Right cardiac atrium (tissue), 5 donors: ENCODE results near the gene DENND2D. TPM values are rescaled to one million over a fixed set of nuclear protein-coding genes. Genes with fewer than 3 reads are reported as not detected.
A peak's percentile ranks its signal among the peaks of the same experiment; 100 is the strongest.

Experiments used
- ATAC-seq, 2 donors: fragments of 200-7000 bp; cut with Tn5 transposase; one replicate each; pipeline versions ENCODE4 v1.8.0 to v1.9.1; 2020; ENCODE audit warnings: moderate library complexity in 2 of 2, mild to moderate bottlenecking in 1 of 2
- DNase-seq, 3 donors: peaks; one replicate each; pipeline ENCODE4 v3.0.0-alpha.2; 2020
- H3K27ac ChIP-seq: one replicate; pipeline ENCODE4 v1.5.1; 2013; ENCODE audit warnings: mild to moderate bottlenecking, low read length, control low read depth, moderate library complexity
- H3K27me3 ChIP-seq: one replicate; pipeline ENCODE4 v1.6.1; 2013; ENCODE audit not compliant: control insufficient read depth, insufficient read depth
- H3K4me1 ChIP-seq: one replicate; pipeline ENCODE4 v1.6.1; 2013; ENCODE audit warnings: low read length; ENCODE audit not compliant: control insufficient read depth, insufficient read depth
- H3K4me3 ChIP-seq: one replicate; pipeline ENCODE4 v1.5.1; 2013; ENCODE audit warnings: low read length, control low read depth
- H3K9me3 ChIP-seq: one replicate; pipeline ENCODE4 v1.6.1; 2013; ENCODE audit warnings: low read length; ENCODE audit not compliant: control insufficient read depth
- WGBS: extraction: QIAGEN DNeasy Blood & Tissue Kit; methylation state at CpG from one replicate; pipeline ENCODE4 v1.1.7; 2013; 5-methylcytosine and 5-hydroxymethylcytosine counted together
- intact Hi-C, 4 donors: fragments of 100-400 bp; cut with DNase I; formaldehyde crosslinking; loops; one replicate each; pipeline versions ENCODE4 v1.11.0 to v1.14.0; 2022 to 2023
- polyA plus RNA-seq: library from polyadenylated mRNA; stranded (reverse); fragments of 200-250 nt; gene quantifications from one replicate; pipeline ENCODE4 v1.2.3, GENCODE V29; 2013
- total RNA-seq, 4 donors: library from RNA; stranded (reverse); fragmentation: NEBNext Ultra II Directional; extraction: Animal tissue kit (Norgen Biotek cat#: 25700); gene quantifications; one replicate each; pipeline ENCODE4 v1.2.1, GENCODE V29; 2021
- donor health status: healthy with polysubstance abuse.
- donor health status: DM: no; HTN: yes; CAD: no.
- donor health status: DM: no; HTN: no; CAD: no.
- donor health status: DM: no; HTN: yes; CAD: no; lungs with severe emphysema.
- donor health status: DM: yes; HTN: yes; CAD: no.

DENND2D gene
- total and polyA plus RNA-seq, 5 donors, result 2.1 to 4.5 (median 3.9) TPM

- WGBS, result 72% methylated on average over 4 of the region's 4 CpGs
- no peaks in the 10 kb centered on the region for H3K9me3 ChIP-seq
- intact Hi-C loops, result no loop called here
- H3K27me3 ChIP-seq, result no peaks in the 10 kb centered on the region
- H3K4me3 ChIP-seq, result no peak overlapping the region
- peaks cover 3% of the 10 kb centered on the region for H3K4me1 ChIP-seq
- no peak overlapping the region for H3K27ac ChIP-seq
- peak in 1 of 2 donors; percentile 65 for ATAC-seq
- no peak for DNase-seq
Observed at GRCh38 chr1:111163363-111163762, 37.1 kb downstream of the DENND2D start.

- Histone ChIP-seq H3K4me3 (no peak overlapping the region), H3K9me3 (no peaks in the 10 kb centered on the region), H3K27me3 (no peaks in the 10 kb centered on the region), H3K4me1 (peaks cover 3% of the 10 kb centered on the region), H3K27ac (no peak overlapping the region)
- 86% methylated on average over 2 of the region's 2 CpGs for WGBS
- DNase-seq, result no peak
- intact Hi-C loops, result no loop called here
- ATAC-seq, result no peak
Observed at GRCh38 chr1:111162488-111162880, 38.0 kb downstream of the DENND2D start.

- Histone ChIP-seq H3K27ac (no peak overlapping the region), H3K27me3 (no peaks in the 10 kb centered on the region), H3K4me3 (no peak overlapping the region), H3K4me1 (peaks cover 3% of the 10 kb centered on the region), H3K9me3 (no peaks in the 10 kb centered on the region)
- WGBS, result 10% methylated on average over 1 of the region's 1 CpG
- intact Hi-C loops, result no loop called here
- DNase-seq, result no peak
- no peak for ATAC-seq
Observed at GRCh38 chr1:111161843-111162487, 38.5 kb downstream of the DENND2D start.

- 98% methylated on average over 2 of the region's 2 CpGs for whole genome bisulfite sequencing
- Histone ChIP-seq H3K4me1 (peaks cover 3% of the 10 kb centered on the region), H3K27ac (no peak overlapping the region), H3K9me3 (no peaks in the 10 kb centered on the region), H3K4me3 (no peak overlapping the region), H3K27me3 (no peaks in the 10 kb centered on the region)
- no peak for DNase-seq
- intact Hi-C loops, result no loop called here
- ATAC-seq, result no peak
Observed at GRCh38 chr1:111157431-111157830, 43.0 kb downstream of the DENND2D start.

- no peak for ATAC-seq
- intact Hi-C loops, result no loop called here
Observed at GRCh38 chr1:111154021-111154999, 46.1 kb downstream of the DENND2D start.

GRCh38 chr1:111151838-111152237 is 48.6 kb downstream of the DENND2D start:
- intact Hi-C loops, result no loop called here
- Histone ChIP-seq H3K27me3 (no peaks in the 10 kb centered on the region), H3K4me1 (no peaks in the 10 kb centered on the region), H3K27ac (no peak overlapping the region), H3K9me3 (no peaks in the 10 kb centered on the region), H3K4me3 (no peak overlapping the region)
- DNase-seq (no peak), ATAC-seq (no peak)
- 63% methylated on average over 3 of the region's 3 CpGs for WGBS

More at GRCh38 chr1:111154021-111154999, 46.1 kb downstream of the DENND2D start:
- 97% methylated on average over 5 of the region's 5 CpGs for WGBS
- H3K9me3 ChIP-seq, result no peaks in the 10 kb centered on the region
- H3K4me1 ChIP-seq, result no peaks in the 10 kb centered on the region
- no peak for DNase-seq
- no peaks in the 10 kb centered on the region for H3K27me3 ChIP-seq
- no peak overlapping the region for H3K4me3 ChIP-seq
- no peak overlapping the region for H3K27ac ChIP-seq

GRCh38 chr1:111148376-111148881 is 52.0 kb downstream of the DENND2D start:
- intact Hi-C loops, result no loop called here
- 54% methylated on average over 2 of the region's 2 CpGs for WGBS
- no peaks in the 10 kb centered on the region for H3K27me3 ChIP-seq
- ATAC-seq, result no peak
- no peaks in the 10 kb centered on the region for H3K9me3 ChIP-seq
- no peak for DNase-seq
- no peak overlapping the region for H3K27ac ChIP-seq
- H3K4me1 ChIP-seq, result no peaks in the 10 kb centered on the region
- no peak overlapping the region for H3K4me3 ChIP-seq

- 37% methylated on average over 3 of the region's 3 CpGs for WGBS
- Histone ChIP-seq H3K27ac (no peak overlapping the region), H3K4me3 (no peak overlapping the region)
Observed at GRCh38 chr1:111147948-111148347, 52.5 kb downstream of the DENND2D start.

GRCh38 chr1:111145963-111146768 is 54.3 kb downstream of the DENND2D start:
- intact Hi-C loops, result no loop called here
- H3K4me1 ChIP-seq, result no peaks in the 10 kb centered on the region
- no peak overlapping the region for H3K27ac ChIP-seq
- ATAC-seq (no peak), DNase-seq (no peak)
- H3K27me3 ChIP-seq, result no peaks in the 10 kb centered on the region
- no peaks in the 10 kb centered on the region for H3K9me3 ChIP-seq
- H3K4me3 ChIP-seq, result no peak overlapping the region

More at GRCh38 chr1:111147948-111148347, 52.5 kb downstream of the DENND2D start:
- Histone ChIP-seq H3K27me3 (no peaks in the 10 kb centered on the region), H3K9me3 (no peaks in the 10 kb centered on the region), H3K4me1 (no peaks in the 10 kb centered on the region)
- DNase-seq, result no peak
- intact Hi-C loops, result no loop called here
- ATAC-seq, result no peak

- 95% methylated on average over 2 of the region's 2 CpGs for WGBS
- H3K27ac ChIP-seq, result no peak overlapping the region
- no peaks in the 10 kb centered on the region for H3K9me3 ChIP-seq
- H3K4me3 ChIP-seq, result no peak overlapping the region
- ATAC-seq (no peak), DNase-seq (peak in 1 of 3 donors; percentile 29)
- intact Hi-C loops, result no loop called here
- H3K27me3 ChIP-seq, result no peaks in the 10 kb centered on the region
- H3K4me1 ChIP-seq, result no peaks in the 10 kb centered on the region
Observed at GRCh38 chr1:111145542-111145941, 54.9 kb downstream of the DENND2D start.
